NCI-H2107 treated with DMSO at 0.1 percent for 48 hours (cell line): ENCODE results near the gene IFIT1.
"Not testable (repeated sequence)": the region's sequence is repeated elsewhere in the genome, so short reads cannot be mapped to it uniquely, and the experiment has no call there.

Experiments used
- DNase-seq: peaks from one replicate; lab custom pipeline; 2025; ENCODE audit not compliant: unreplicated experiment; lab: John Stamatoyannopoulos, UW

Gene IFIT1

DNA sequence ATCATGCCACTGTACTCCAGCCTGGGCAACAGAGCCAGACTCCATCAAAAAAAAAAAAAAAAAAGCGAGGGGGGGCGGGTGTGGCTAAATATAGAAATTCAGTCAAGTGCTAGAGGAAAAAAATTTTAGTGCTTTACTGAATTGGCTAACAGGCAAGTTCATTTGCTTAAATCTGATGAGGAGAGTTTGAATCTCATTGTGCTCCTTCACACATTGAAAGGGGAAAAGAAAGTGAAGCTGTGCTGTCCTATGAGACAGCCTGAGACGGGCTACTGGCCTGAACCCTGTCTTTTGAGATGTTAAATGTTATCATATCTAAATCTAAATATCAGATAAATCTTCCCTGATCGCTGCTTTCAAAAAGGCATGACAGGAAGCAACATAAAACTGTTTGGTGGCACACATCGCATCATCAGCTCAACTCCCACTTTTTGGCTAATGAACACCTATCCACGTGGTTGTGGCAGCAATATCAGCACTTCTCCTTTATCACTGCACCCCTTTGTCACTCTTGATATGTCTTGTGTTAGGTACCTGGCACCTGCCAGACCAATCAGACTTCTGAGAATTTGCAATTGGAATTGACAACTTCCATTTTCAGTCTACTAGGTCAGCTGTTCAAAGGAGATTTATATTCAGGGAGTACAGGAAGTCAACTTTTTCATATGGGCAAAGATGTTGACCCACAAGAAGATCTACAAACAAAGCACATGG lies 28.5 kb upstream of the IFIT1 start:
- no peak for DNase-seq

- DNase-seq = no peak
These were observed 27.9 kb upstream of the IFIT1 start for GRCh38 chr10:89364531-89364930.

GRCh38 chr10:89367529-89367928 lies 24.9 kb upstream of the IFIT1 start:
- DNase-seq = peak; percentile 6

DNA sequence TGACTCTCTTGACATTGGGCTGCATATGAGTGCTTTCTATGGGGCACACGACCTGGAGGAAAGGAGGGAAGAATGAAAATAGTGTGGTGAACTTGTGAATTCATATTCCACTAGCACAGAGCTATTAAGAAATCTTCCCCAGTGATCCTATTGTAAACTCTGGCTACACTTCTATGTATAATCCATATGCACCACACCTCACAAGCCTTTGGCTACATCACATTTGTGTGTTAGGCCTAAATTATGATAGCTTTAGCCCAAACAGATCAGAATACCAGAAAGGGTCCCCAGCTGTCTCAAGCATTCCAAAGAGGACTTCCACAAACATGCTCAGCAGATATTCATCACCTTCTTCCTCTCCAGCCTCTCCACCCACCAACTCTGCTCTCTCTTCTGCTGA lies 24.3 kb upstream of the IFIT1 start:
- no peak for DNase-seq

DNA sequence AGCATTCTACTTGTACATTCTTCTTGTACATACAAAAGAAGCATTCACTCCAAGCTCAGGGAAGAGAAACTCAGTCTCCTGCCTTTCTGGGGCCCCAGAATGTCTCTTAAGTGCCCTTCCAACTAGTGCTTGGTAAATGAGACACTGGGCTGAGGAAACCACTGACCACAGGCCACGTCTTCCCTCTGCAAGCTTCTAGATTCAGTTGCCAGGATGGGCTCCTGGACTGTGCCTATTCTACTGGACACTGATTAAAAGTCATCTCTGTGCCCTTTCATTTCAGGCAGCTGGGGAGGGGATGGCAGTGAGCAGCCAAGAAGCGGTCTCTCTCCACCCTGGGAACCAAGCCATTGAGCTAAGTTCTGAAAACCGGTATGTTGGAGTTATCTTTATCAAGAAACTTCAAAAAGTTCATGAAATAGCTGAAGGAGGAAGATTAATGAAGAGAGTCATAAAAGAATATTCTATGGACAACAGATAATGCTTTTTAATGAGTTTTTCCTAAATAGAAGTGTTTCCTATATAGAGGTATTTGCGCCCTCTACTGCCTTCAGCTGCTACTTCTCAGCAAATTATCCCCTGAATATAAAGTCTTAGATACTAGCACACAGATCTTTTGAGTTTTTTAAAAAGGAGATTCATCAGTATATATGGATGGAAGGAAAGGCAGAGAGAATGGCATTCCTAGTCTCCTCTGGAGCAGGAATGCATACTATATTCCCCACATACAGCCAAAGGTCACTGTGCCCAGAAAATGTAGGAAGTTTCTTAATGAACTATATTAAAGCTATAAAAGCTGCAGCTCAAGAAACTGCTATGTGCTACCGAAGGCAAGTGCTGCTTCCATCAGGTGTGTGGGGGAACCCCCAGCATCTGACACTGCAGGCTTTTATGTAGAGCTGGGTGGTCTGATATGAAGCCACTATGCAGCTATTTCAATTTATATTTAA lies 23.0 kb upstream of the IFIT1 start:
- no peak for DNase-seq

DNA sequence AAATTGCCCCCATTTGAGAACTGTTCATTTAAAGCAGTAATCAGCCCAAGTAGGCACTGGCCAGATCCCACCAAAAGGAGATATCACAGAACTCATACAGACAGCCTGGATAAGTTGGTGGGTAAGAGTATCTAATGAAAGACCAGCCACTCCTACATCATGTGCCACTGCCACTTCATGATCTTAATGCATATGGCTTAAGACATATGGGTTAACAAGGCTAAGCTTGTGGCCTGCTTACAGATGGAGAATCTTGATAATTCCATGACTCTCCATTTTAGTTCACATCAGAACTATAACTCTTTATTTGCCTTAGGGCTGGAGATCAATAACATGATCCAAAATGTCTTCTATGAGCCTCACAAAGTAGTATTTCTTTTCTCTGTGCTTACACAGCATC lies 21.3 kb upstream of the IFIT1 start:
- no peak for DNase-seq

GRCh38 chr10:89371987-89372386 lies 20.4 kb upstream of the IFIT1 start:
- no peak for DNase-seq

DNA sequence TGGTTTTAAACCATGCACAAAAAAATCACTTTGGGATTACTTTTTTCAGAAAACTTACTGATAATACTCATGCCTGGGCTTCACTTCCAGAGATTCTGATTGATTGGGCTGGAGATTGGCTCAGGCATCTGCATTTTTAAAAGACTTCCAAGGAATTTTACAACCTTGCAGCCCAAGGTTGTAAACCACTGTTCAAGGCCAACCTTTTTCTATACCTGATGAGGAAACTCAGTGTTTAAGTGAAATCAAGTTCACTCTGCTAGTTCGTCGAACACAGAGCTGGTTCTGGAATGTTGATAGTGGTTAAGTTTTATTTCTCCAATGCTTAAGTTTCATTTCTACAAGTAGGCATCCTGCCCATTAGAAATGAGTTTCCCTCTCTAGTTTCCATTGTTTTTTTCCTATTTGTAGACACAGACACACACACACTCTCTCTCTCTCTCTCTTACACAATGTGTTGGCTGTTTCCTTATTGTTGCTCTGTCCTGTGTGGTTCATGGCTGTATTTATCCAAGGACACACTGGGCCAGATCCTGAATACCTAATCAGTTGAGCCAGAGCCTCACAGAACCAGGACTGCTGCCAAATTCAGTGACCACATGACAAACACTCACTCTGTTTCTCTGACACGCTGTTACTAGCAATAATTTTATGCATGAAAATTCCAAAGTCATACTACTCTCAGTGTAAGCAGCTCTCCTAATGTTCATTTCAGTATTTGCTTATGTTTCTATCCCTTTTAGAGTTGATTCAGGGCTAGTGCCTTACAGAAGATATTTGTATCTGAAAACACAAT lies 18.3 kb upstream of the IFIT1 start:
- no peak for DNase-seq

DNA sequence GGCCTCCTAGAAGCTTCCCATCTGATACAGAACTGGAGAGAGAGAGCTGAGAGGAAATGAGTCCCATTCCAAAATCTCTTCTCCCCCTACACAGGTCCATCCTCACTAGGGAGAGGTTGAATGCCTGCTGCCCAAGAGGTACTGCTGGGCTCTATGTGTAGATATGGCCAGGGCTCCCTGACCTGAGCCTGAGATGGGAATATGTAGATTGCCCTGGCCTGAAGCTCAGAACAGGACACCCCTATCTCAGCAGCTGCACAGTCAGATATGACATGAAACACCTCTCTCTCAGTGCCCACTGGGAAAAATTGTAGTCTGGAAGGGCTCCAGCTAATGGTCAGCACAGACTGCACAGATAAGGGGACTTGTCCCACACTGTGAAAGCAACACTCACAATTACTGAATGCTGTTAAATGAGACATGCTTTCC lies 17.7 kb upstream of the IFIT1 start:
- DNase-seq = no peak

GRCh38 chr10:89377705-89378637 lies 14.5 kb upstream of the IFIT1 start, which contains the start of gene IFIT1B:
Gene IFIT1B, plus strand, starts transcription at chr10:89378056. Its CDS starts 80 bp downstream, at chr10:89378136.
- no peak for DNase-seq

- no peak for DNase-seq
These were observed 13.3 kb upstream of the IFIT1 start for GRCh38 chr10:89379103-89379502.

DNA sequence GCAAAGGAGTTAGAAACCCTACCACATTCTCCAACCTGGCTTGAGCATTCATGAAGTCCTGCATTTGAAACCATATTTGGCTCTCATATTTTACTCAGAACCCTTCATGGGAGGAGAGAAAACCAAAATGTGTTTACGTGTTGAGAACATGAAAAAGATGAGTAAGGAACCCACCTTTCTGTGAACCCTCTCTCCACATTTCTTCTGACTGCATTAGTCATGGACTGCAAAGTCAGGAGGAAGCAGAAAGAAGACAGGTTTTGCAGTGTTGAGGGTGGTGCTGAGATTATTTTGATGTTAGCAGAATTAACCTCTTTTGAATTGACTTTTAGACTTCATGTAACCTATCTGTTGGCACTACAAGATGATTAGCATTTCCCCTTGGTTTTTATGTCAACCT lies 9.7 kb upstream of the IFIT1 start:
- no peak for DNase-seq

GRCh38 chr10:89384474-89385340 lies 7.7 kb upstream of the IFIT1 start:
- no peak for DNase-seq

DNA sequence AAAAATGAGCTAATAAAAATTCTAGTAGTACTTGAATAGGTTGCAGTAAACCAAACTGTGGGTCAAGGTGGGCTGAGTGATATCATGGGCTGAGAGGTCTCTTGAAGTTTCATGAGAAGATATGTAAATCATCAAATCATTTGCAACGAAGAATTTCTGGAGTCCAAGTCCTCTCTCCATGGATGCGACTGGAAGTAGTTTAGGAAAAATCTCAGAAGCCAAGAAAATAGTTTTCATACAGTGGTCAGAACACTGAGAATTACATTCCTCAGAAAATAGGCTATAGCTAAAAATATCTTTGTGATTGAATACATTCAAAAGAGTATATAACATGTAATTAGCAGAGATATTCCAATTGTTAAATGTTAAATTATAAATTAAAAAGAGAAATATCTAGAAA lies 3.6 kb upstream of the IFIT1 start:
- DNase-seq = no peak

DNA sequence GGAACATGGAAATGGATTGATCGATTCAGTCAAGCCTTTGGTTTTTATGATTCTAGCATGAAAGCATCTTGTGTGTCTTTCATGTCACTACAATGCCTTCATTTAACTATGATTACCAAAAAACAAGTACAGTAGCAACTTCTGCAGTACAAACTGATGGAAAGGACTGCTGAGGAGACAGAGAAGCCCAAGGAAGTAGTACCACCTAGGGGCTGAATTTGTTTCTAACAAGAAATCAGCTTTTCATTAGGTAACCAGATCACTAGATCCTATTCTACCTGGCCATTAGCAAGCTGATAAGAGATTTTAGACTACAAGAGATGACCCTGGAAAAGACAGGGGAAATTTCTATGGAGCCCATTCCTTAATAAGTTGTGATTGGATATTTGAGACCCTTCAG lies 3.2 kb upstream of the IFIT1 start:
- DNase-seq = no peak

DNA sequence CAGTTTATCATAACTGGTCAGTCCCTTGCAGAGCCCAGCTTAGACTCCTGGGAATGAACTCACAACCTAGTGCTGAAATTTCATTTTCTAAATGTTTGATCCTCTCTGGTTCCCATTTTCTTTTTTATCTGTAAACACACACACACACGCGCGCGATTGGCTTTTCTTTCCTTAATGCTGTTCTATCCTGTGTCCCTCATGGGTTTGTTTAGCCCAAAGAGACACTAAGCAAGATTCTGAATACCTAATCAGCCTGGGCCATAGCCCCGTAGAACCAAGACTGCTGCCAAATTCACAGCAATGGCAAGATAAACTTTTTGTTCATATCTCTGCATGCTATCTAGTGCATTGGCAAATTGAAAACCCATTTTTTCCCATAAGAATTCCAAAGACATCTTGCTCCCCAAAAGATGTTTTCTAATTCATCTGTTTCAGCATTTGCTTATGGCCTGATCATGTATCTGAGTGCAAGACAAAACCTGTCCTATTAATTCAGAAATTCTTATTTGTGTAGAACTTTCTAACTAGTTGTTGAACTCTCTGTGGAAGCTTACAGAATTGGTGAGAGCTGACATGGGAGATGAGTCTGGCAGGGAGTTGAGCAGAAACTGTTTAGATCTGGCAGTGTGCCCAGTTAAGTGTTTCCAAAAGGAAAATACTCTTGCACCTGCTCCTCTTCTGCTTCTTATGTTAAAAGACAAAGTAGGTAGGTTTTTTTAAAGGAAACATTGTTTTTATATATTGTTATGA lies 1.8 kb upstream of the IFIT1 start:
- DNase-seq = no peak

GRCh38 chr10:89391226-89391576 lies 1.2 kb upstream of the IFIT1 start:
- DNase-seq = not testable (repeated sequence)

- DNase-seq = no peak
These were observed 551 bp downstream of the IFIT1 start for GRCh38 chr10:89392974-89393373.

DNA sequence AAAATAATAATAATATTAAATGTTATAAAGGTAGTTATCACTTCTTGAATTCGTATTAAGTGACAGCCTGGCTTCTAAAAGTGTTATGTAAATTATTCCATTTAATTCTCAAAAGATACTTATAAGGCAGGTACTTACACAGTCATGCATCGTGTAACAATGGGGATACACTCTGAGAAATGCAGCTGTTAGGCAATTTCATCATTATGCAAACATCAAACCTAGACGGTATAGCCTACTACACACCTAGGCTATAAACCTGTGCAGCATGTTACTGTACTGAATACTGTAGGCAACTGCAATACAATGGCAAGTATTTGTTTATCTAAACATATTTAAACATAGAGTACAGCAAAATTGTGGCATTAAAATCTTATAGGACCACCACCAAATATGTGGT lies 1.5 kb downstream of the IFIT1 start:
- DNase-seq = no peak
